K562 (cell line): ENCODE results near the gene NAV2. TPM values are rescaled to one million over a fixed set of nuclear protein-coding genes. Genes with fewer than 3 reads are reported as not detected.

ENCODE experiments used
- ATAC-seq: fragments of 200-7000 bp; cut with Tn5 transposase; 3 replicates; pipeline ENCODE4 v1.9.1; 2020; ENCODE audit warnings: moderate library complexity
- BruUV-seq: library from RNA; stranded (reverse); fragments of 400-500 nt; replicated peaks from 2 replicates; lab custom pipeline; 2021; lab: Mats Ljungman, UMichigan
- CTCF ChIA-PET: fragments of 300-600 bp; formaldehyde crosslinking; extraction: SDS; loops from one replicate; lab custom pipeline; 2021; ENCODE audit warnings: low intra/inter-chr PET ratio; lab: Yijun Ruan, JAX
- POLR2A ChIA-PET: fragments of 300-600, 350-650 bp; sonication (Branson Sonifier 250); formaldehyde crosslinking; extraction: SDS; loops from one replicate; lab custom pipeline; 2021; ENCODE audit warnings: antibody characterized with exemption, inconsistent platforms; lab: Yijun Ruan, JAX
- DNase-seq, 4 experiments: peaks; one replicate each; pipeline versions ENCODE4 v3.0.0 to v3.0.0-alpha.2; 2011 to 2018; ENCODE audit warnings: low spot score in 3 of 4, mixed read lengths in 3 of 4; ENCODE audit errors: extremely low read depth in 1 of 4
- FAIRE-seq: peaks from 2 replicates; lab custom pipeline; 2011; peaks lifted over from hg19 to GRCh38; lab: Jason Lieb, UNC
- H2AFZ ChIP-seq: 2 replicates; pipeline ENCODE4 v1.6.0; 2011; ENCODE audit warnings: low read depth, low read length, control low read depth, inconsistent platforms
- H3K27ac ChIP-seq: fragments of 200-600 bp; 3 replicates; pipeline ENCODE4 v1.8.0; 2011; ENCODE audit warnings: low read depth, mild to moderate bottlenecking, control low read depth, inconsistent platforms, low read length, moderate library complexity, mixed read lengths; ENCODE audit errors: extremely low read depth
- H3K27me3 ChIP-seq, 2 experiments: fragments of 300-600 bp in 1 of 2; 2 replicates in 1 of 2; 3 replicates in 1 of 2; pipeline versions ENCODE4 v1.6.0 to v1.8.0; 2011; ENCODE audit warnings: inconsistent platforms in 2 of 2, low read length in 2 of 2, mild to moderate bottlenecking in 1 of 2, mixed read lengths in 1 of 2, moderate library complexity in 1 of 2; ENCODE audit not compliant: control insufficient read depth in 2 of 2, insufficient read depth in 2 of 2
- H3K36me3 ChIP-seq: fragments of 300-600 bp; 3 replicates; pipeline ENCODE4 v1.8.0; 2011; ENCODE audit warnings: mild to moderate bottlenecking, low read length, inconsistent platforms; ENCODE audit not compliant: control insufficient read depth, insufficient read depth
- H3K4me1 ChIP-seq, 2 experiments: fragments of 200-600 bp in 1 of 2; replicated peaks in 1 of 2; 2 replicates in 1 of 2; 3 replicates in 1 of 2; pipeline versions ENCODE4 v1.5.1 to v1.8.0; 2011; ENCODE audit warnings: inconsistent platforms in 2 of 2, low read length in 2 of 2, mild to moderate bottlenecking in 1 of 2, mixed read lengths in 1 of 2, moderate library complexity in 1 of 2; ENCODE audit not compliant: control insufficient read depth in 2 of 2, insufficient read depth in 2 of 2
- H3K4me2 ChIP-seq: 2 replicates; pipeline ENCODE4 v1.6.1; 2011; ENCODE audit warnings: low read length, control low read depth, inconsistent platforms, mixed read lengths; ENCODE audit not compliant: insufficient read depth
- H3K4me3 ChIP-seq: fragments of 200-600 bp; sonication (generic), shearing (Covaris generic); 2 replicates; pipeline ENCODE4 v1.5.1; 2016; ENCODE audit warnings: control low read depth, inconsistent platforms
- H3K79me2 ChIP-seq: fragments of 200-600 bp; 3 replicates; pipeline ENCODE4 v1.8.0; 2011; ENCODE audit warnings: low read length, inconsistent platforms; ENCODE audit not compliant: control insufficient read depth, insufficient read depth
- H3K9ac ChIP-seq, 2 experiments: 2 replicates each; pipeline versions ENCODE4 v1.6.0 to v1.6.1; 2011; ENCODE audit warnings: low read depth in 2 of 2, low read length in 2 of 2, control low read depth in 1 of 2, inconsistent platforms in 1 of 2, mild to moderate bottlenecking in 1 of 2, mixed read lengths in 1 of 2; ENCODE audit not compliant: insufficient read depth in 1 of 2
- H3K9me1 ChIP-seq: one replicate; pipeline ENCODE4 v1.6.0; 2011; ENCODE audit warnings: inconsistent platforms, mild to moderate bottlenecking, low read length, moderate library complexity; ENCODE audit not compliant: control insufficient read depth, insufficient read depth
- H3K9me3 ChIP-seq: replicated peaks from 2 replicates; pipeline ENCODE4 v1.5.1; 2011; ENCODE audit warnings: low read depth, low read length, inconsistent platforms; ENCODE audit not compliant: control insufficient read depth, insufficient read depth
- H4K20me1 ChIP-seq: replicated peaks from 2 replicates; pipeline ENCODE4 v1.6.1; 2011; ENCODE audit warnings: low read length, inconsistent platforms, mixed read lengths; ENCODE audit not compliant: control insufficient read depth, insufficient read depth
- ARNT ChIP-seq, 2 experiments: fragments of 450-650 bp; IDR thresholded peaks; 2 replicates each; pipeline ENCODE4 v1.6.1; 2016; ENCODE audit warnings: mild to moderate bottlenecking in 1 of 2
- ATF3 ChIP-seq, 2 experiments: fragments of 450-650 bp in 1 of 2; sonication (generic) in 1 of 2; formaldehyde crosslinking in 1 of 2; IDR thresholded peaks in 1 of 2; conservative IDR thresholded peaks in 1 of 2; 2 replicates each; pipeline versions ENCODE4 v1.6.1 to v1.8.1; 2016 to 2023; ENCODE audit warnings: mild to moderate bottlenecking in 2 of 2, moderate library complexity in 2 of 2, inconsistent platforms in 1 of 2, missing genetic modification reagents in 1 of 2
- E2F6 ChIP-seq, 2 experiments: IDR thresholded peaks; 2 replicates each; pipeline ENCODE4 v1.6.1; 2011; ENCODE audit warnings: borderline replicate concordance in 1 of 2, control low read depth in 1 of 2, low read depth in 1 of 2, low read length in 1 of 2, mild to moderate bottlenecking in 1 of 2, mixed read lengths in 1 of 2, moderate library complexity in 1 of 2; ENCODE audit not compliant: insufficient read depth in 1 of 2, insufficient read length in 1 of 2, poor library complexity in 1 of 2, severe bottlenecking in 1 of 2; ENCODE audit errors: extremely low read depth in 1 of 2
- HNRNPLL ChIP-seq: fragments of 200-400 bp; formaldehyde crosslinking; IDR thresholded peaks from 2 replicates; pipeline ENCODE4 v1.6.1; 2017; ENCODE audit warnings: low read length, low read depth, mild to moderate bottlenecking; ENCODE audit not compliant: poor library complexity, severe bottlenecking
- ILF3 ChIP-seq: fragments of 450-650 bp; IDR thresholded peaks from 2 replicates; pipeline ENCODE4 v1.6.1; 2018; ENCODE audit warnings: antibody characterized with exemption, mild to moderate bottlenecking, moderate library complexity, borderline replicate concordance
- THRAP3 ChIP-seq: fragments of 450-650 bp; IDR thresholded peaks from 2 replicates; pipeline ENCODE4 v1.6.1; 2016; ENCODE audit warnings: mild to moderate bottlenecking, inconsistent platforms, borderline replicate concordance
- WGBS: fragments of 100-300 bp; shearing (Covaris generic); methylation state at CpG from one replicate; pipeline ENCODE4 v1.1.6; 2016; ENCODE audit warnings: low coverage, mixed read lengths; ENCODE audit not compliant: insufficient coverage; ENCODE audit errors: missing lambda C conversion rate; 5-methylcytosine and 5-hydroxymethylcytosine counted together
- in situ Hi-C: fragments of 300-500 bp; cut with MboI; formaldehyde crosslinking; loops from 4 replicates; pipeline ENCODE4 v1.15.0; 2018; ENCODE audit warnings: inconsistent platforms, mixed read lengths
- intact Hi-C: fragments of 100-400 bp; cut with micrococcal nuclease; formaldehyde crosslinking; loops from 2 replicates; pipeline ENCODE4 v1.14.2; 2022
- polyA plus RNA-seq, 8 experiments: library from polyadenylated mRNA; depleted of rRNA in 4 of 8; stranded (reverse) in 5 of 8; unstranded in 3 of 8; fragments of >200 nt; fragmentation: Nextera tagmentation in 2 of 8; fragmentation: Illumina TruSeq in 1 of 8; extraction: Ambion mirVana in 2 of 8; extraction: Trizol in 1 of 8; gene quantifications; 2 replicates each; pipeline versions ENCODE4 v1.2.1 to v1.2.3, GENCODE V29; 2011 to 2014; ENCODE audit warnings: inconsistent platforms in 1 of 8, missing spikeins in 1 of 8
- total RNA-seq, 7 experiments: library from RNA; depleted of rRNA in 6 of 7; stranded (reverse); fragments of >200 nt in 6 of 7; fragmentation: Illumina TruSeq in 2 of 7; extraction: Trizol in 2 of 7; gene quantifications; 2 replicates each; pipeline versions ENCODE4 v1.2.1 to v1.2.3, GENCODE V29; 2011 to 2021; ENCODE audit warnings: low replicate concordance in 1 of 7
- TF ChIP-seq, protein P1 (sequence below): fragments of 450-650 bp; IDR thresholded peaks from 2 replicates; pipeline ENCODE4 v1.6.1; 2018; ENCODE audit warnings: mild to moderate bottlenecking, low read depth; ENCODE audit not compliant: partially characterized antibody

NAV2 gene
- total and polyA plus RNA-seq, 9 of the 15 experiments (the other 6 are each of a cell fraction or from before 2014, with no cell fraction given) = 0.03 to 0.35 (median 0.05) TPM

DNA sequence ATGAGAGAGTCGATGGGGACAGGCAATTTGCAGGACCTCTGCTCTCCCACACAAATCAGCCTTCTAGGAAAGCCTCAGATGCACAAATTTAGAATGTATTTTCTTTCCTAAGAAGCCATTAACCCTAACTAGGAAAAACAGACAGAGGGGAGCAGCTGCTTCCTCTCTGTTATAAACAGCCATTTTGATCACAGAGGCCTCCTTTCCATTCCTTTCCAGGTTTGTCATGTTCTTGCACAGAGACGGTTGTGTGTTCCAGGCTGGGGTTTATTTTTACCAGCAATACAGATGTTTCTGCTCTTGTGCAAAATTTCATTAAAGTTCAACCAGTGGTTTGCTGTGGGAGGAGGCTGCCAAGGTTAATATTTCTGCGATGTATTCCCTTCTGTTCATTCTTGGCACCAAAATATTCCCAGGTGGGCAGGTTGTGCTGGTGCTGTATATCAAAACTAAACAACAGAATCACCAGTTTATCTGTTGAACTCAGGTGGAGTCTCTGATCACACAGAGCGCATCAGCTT lies 90.2 kb downstream of the NAV2 start (continued):
- TF ChIP-seq E2F6 (IDR thresholded peaks at IDR 0.05; ENCODE audit: borderline replicate concordance in 1 of 2, extremely low read depth in 1 of 2, insufficient read depth in 1 of 2, insufficient read length in 1 of 2, low read depth in 1 of 2, low read length in 1 of 2, poor library complexity in 1 of 2, severe bottlenecking in 1 of 2) (no peak), ATF3 (IDR thresholded peaks at IDR 0.05) (no peak), ATF3 (CRISPR knock-in tag; conservative IDR thresholded peaks at IDR 0.05) (no peak), ILF3 (no peak), ARNT (IDR thresholded peaks at IDR 0.05) (no peak), HNRNPLL (no peak)

DNA sequence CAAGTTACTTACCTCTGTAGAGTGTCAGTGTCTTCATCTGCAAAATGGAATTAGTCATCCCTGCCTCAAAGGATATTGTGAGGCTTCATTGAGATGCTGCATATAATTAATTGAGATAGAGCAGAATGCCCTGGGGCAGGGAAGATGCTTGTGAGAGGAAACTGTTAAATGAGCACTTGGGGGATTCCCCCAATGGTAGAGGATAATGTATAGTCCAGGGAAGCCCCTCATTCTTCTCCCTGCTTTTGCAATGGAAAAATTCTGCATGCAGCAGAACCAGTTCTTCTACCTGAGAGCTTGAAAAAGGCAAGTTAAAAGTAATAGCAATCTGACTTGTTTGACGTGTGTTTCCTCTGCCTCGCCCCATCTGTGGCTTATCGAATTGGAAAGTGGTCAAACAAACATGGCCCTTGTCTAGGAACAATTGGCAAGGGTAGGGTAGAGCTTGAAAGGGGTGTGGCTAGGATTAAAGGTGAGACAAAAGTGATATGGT lies 90.9 kb downstream of the NAV2 start:
- FAIRE-seq (no peak), ATAC-seq (no peak), DNase-seq (no peak)
- CTCF ChIA-PET = no interaction called here
- no peak overlapping the region for H3K27ac ChIP-seq
- H2AFZ ChIP-seq = no peak overlapping the region
- H3K9me3 ChIP-seq = no peaks in the 10 kb centered on the region
- 0% methylated on average over 3 of the region's 3 CpGs for WGBS
- H3K9ac ChIP-seq = no peak overlapping the region
- no peaks in the 10 kb centered on the region for H3K9me1 ChIP-seq
- in situ Hi-C loops = no loop called here
- no peak overlapping the region for H3K4me2 ChIP-seq
- H3K79me2 ChIP-seq = no peaks in the 10 kb centered on the region
- no peaks in the 10 kb centered on the region for H3K36me3 ChIP-seq
- H3K27me3 ChIP-seq = peaks cover 0 to 10% of the 10 kb centered on the region in 2 experiments; a peak in 2 of 5 replicates
- no peak for TF ChIP-seq THRAP3
- TF ChIP-seq, protein P1, sequence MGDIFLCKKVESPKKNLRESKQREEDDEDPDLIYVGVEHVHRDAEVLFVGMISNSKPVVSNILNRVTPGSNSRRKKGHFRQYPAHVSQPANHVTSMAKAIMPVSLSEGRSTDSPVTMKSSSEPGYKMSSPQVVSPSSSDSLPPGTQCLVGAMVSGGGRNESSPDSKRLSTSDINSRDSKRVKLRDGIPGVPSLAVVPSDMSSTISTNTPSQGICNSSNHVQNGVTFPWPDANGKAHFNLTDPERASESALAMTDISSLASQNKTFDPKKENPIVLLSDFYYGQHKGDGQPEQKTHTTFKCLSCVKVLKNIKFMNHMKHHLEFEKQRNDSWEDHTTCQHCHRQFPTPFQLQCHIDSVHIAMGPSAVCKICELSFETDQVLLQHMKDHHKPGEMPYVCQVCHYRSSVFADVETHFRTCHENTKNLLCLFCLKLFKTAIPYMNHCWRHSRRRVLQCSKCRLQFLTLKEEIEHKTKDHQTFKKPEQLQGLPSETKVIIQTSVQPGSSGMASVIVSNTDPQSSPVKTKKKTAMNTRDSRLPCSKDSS = no peak
- TF ChIP-seq, all 486 proteins: peak for 0
- intact Hi-C loops = no loop called here
- BruUV-seq = no TSS peak
- no peak overlapping the region for H3K4me3 ChIP-seq
- H4K20me1 ChIP-seq = no peaks in the 10 kb centered on the region
- POLR2A ChIA-PET = no interaction called here
- no peaks in the 10 kb centered on the region for H3K4me1 ChIP-seq
